Heart left ventricle (tissue), 16 donors: ENCODE results near the gene FRMD4B. TPM values are rescaled to one million over a fixed set of nuclear protein-coding genes. Genes with fewer than 3 reads are reported as not detected.

Experiments used
- ATAC-seq, 4 donors: fragments of 200-7000 bp; cut with Tn5 transposase; one replicate each; pipeline ENCODE4 v1.9.1; 2020 to 2022; ENCODE audit warnings: moderate library complexity in 4 of 4, mild to moderate bottlenecking in 3 of 4, moderate number of reproducible peaks in 1 of 4
- DNase-seq, 5 donors: peaks; one replicate each; pipeline ENCODE4 v3.0.0-alpha.2; 2020
- H3K27ac ChIP-seq, 12 donors: fragments of 200-600 bp; sonication (generic) in 4 of 12; one replicate each; pipeline versions ENCODE4 v1.5.0 to v1.8.0; 2016 to 2022; ENCODE audit warnings: mild to moderate bottlenecking in 2 of 12
- H3K27me3 ChIP-seq, 9 donors: fragments of 200-600 bp; sonication (generic) in 2 of 9; one replicate each; pipeline versions ENCODE4 v1.5.1 to v1.8.0; 2016 to 2022; ENCODE audit warnings: mild to moderate bottlenecking in 3 of 9
- H3K36me3 ChIP-seq, 9 donors: fragments of 200-600 bp; sonication (generic) in 2 of 9; one replicate each; pipeline versions ENCODE4 v1.5.0 to v1.8.0; 2018 to 2022; ENCODE audit warnings: mild to moderate bottlenecking in 2 of 9
- H3K4me1 ChIP-seq, 12 donors: fragments of 200-600 bp; sonication (generic) in 4 of 12; one replicate each; pipeline versions ENCODE4 v1.5.0 to v1.8.0; 2016 to 2022; ENCODE audit warnings: mild to moderate bottlenecking in 3 of 12
- H3K4me3 ChIP-seq, 12 donors: fragments of 200-600 bp; sonication (generic) in 4 of 12; one replicate each; pipeline versions ENCODE4 v1.5.0 to v1.8.0; 2017 to 2022; ENCODE audit warnings: mild to moderate bottlenecking in 9 of 12, moderate library complexity in 4 of 12
- H3K9me3 ChIP-seq, 12 donors: fragments of 200-600 bp; sonication (generic) in 4 of 12; one replicate each; pipeline versions ENCODE4 v1.5.0 to v1.8.0; 2016 to 2022; ENCODE audit warnings: mild to moderate bottlenecking in 1 of 12
- POLR2A ChIP-seq, 2 donors: fragments of 450-650 bp; IDR thresholded peaks; one replicate each; pipeline ENCODE4 v1.6.1; 2017; ENCODE audit warnings: antibody characterized with exemption in 2 of 2, mild to moderate bottlenecking in 2 of 2, moderate library complexity in 2 of 2
- WGBS, 4 donors: extraction: QIAGEN DNeasy Blood & Tissue Kit in 2 of 4; methylation state at CpG; one replicate each; pipeline versions ENCODE4 v1.1.5 to v1.1.7; 2013 to 2018; 5-methylcytosine and 5-hydroxymethylcytosine counted together
- intact Hi-C, 10 donors: fragments of 100-400 bp; cut with DNase I; formaldehyde crosslinking; loops; one replicate each; pipeline versions ENCODE4 v1.11.1 to v1.14.2; 2022
- polyA plus RNA-seq, 2 donors: library from polyadenylated mRNA; stranded (reverse); fragments of 200-250 nt; gene quantifications; one replicate each; pipeline ENCODE4 v1.2.3, GENCODE V29; 2013
- total RNA-seq, 9 donors: library from RNA; depleted of rRNA in 2 of 9; stranded (reverse); fragments of >200 nt in 2 of 9; fragmentation: NEBNext Ultra II Directional in 3 of 9; extraction: Animal tissue kit (Norgen Biotek cat#: 25700) in 3 of 9; gene quantifications; one replicate each; pipeline versions ENCODE4 v1.1.0 to v1.2.4, GENCODE V29; 2016 to 2023
- TF ChIP-seq, protein P1 (sequence below), 12 donors: fragments of 200-600 bp; sonication (generic) in 4 of 12; IDR thresholded peaks; one replicate each; pipeline versions ENCODE4 v1.5.0 to v1.8.0; 2018 to 2022; ENCODE audit warnings: antibody characterized with exemption in 12 of 12, mild to moderate bottlenecking in 5 of 12
- donor health status: ischemic (EF 13 %, LVEDD 7.1; RV severe dilation, severe dysfunction).
- donor health status: healthy with polysubstance abuse.
- donor health status: DM: no; HTN: yes; CAD: no.
- donor health status: DM: no; HTN: no; CAD: no.
- donor health status: ischemic (EF 25% LVEDD 6.9; RV normal size, moderate dysfunction).
- donor health status: ischemic (EF 25% LVEDD 5.7; RV mildly dilated, moderate dysfunction).
- donor health status: healthy.
- donor health status: DM: yes; HTN: yes; CAD: no.
- donor health status: ischemic (EF 35%, LVEDD 5.7; RV mildly dilated, moderate dysfunction).
- donor health status: nonischemic (EF 11% LVEDD 7.7; RV severe dilation, severe dysfunction).
- donor health status: DM: yes; HTN: yes; CAD: no.
- donor health status: PGD.
- donor health status: ischemic (EF 29% LVEDD 5.4; RV normal size, mild dysfunction).
- donor health status: nonischemic (EF 23%, LVEDD 6.1; RV moderate dilation, normal function).

The FRMD4B gene
- total and polyA plus RNA-seq, 11 donors, result 3.4 to 42.8 (median 10.9) TPM

DNA sequence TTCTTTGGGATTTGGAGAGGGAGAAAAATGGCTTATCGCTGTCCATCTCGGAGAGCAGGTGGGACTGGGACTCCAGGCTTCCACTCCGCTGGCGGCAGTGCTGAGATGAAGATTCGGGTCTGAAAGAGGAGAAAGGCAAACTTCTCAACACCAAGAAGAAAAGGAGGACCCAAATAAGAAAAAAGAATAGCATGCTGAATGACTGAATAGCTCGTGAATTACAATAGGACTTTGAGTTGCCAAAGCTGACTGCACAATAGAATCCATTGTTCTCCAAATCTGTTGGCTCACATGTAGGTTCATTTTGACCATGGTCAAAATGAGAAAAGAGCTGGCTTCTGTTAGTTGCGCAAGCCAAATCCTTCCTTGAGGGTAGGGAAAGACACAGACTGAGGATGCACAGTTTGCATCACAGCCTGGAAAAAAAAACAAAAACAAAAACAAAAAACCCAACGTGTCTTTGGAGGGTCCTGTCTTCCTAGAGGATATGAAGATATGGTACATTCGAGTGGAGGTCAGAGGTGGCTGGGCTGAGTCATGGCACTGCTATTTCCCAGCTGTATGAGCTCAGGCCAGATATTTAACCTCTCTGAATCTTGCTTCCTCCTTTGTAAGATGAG, 204.2 kb downstream of the FRMD4B start:
- H3K27ac ChIP-seq, result peak overlapping the region in 7 of 12 donors; percentile 0 to 43 (median 12)
- intact Hi-C loops, result no loop called here
- H3K36me3 ChIP-seq, result peaks cover 0 to 90% (median 69%) of the 10 kb centered on the region in 9 donors
- TF ChIP-seq, protein P1, sequence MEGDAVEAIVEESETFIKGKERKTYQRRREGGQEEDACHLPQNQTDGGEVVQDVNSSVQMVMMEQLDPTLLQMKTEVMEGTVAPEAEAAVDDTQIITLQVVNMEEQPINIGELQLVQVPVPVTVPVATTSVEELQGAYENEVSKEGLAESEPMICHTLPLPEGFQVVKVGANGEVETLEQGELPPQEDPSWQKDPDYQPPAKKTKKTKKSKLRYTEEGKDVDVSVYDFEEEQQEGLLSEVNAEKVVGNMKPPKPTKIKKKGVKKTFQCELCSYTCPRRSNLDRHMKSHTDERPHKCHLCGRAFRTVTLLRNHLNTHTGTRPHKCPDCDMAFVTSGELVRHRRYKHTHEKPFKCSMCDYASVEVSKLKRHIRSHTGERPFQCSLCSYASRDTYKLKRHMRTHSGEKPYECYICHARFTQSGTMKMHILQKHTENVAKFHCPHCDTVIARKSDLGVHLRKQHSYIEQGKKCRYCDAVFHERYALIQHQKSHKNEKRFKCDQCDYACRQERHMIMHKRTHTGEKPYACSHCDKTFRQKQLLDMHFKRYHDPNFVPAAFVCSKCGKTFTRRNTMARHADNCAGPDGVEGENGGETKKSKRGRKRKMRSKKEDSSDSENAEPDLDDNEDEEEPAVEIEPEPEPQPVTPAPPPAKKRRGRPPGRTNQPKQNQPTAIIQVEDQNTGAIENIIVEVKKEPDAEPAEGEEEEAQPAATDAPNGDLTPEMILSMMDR (IDR thresholded peaks at IDR 0.05), result no peak
- no peak for TF ChIP-seq POLR2A (IDR thresholded peaks at IDR 0.05)
- WGBS, 4 donors, result 57 to 65% (median 62%) methylated on average over 9 of the region's 9 CpGs
- peak in 3 of 4 donors; percentile 49 to 76 (median 63) for ATAC-seq
- no peak overlapping the region for H3K4me3 ChIP-seq
- H3K4me1 ChIP-seq, result peaks cover 0 to 32% (median 16%) of the 10 kb centered on the region in 12 donors
- H3K9me3 ChIP-seq, result no peaks in the 10 kb centered on the region
- H3K27me3 ChIP-seq, result no peaks in the 10 kb centered on the region
- DNase-seq, result peak in 1 of 5 donors; percentile 30

DNA sequence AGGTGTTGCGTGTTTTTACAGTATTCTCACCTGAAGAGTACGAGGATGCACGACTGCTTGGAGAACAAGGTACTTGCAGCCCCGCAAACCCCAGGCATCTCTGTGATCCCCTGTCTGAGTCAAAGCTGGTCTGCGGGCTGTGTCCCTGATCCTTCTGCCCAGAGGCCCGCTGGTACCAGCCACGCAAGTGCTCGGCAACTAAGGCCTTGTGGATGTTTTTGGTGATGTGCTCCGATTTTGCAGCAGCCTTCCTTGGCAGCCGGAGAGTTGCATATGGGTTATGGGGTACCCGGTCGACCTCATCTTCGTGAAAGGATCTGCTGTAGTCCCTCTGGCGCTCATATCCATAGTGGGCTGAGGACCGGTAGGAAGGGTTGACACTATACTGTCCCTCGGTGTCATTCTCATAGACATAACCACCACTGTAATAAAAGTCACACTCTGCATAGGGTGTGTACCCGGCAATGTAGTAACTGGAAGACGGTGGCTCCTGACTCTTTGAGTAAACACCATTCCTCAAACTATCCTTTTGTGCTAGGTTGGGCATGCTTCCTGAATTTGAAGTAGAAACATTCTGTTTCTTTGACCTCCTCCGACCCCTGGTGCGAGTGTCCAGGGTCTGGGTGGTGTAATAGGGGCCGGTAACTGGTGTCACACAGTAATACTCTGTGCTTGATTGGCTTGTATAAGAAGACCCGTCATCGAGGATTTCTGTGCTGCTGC, 204.9 kb downstream of the FRMD4B start:
- intact Hi-C loops, result no loop called here
- H3K27me3 ChIP-seq, result no peaks in the 10 kb centered on the region
- no peak for DNase-seq
- no peak for TF ChIP-seq POLR2A (IDR thresholded peaks at IDR 0.05)
- TF ChIP-seq, protein P1 (IDR thresholded peaks at IDR 0.05), result no peak
- H3K9me3 ChIP-seq, result no peaks in the 10 kb centered on the region
- peak overlapping the region in 5 of 12 donors; percentile 0 to 43 (median 12) for H3K27ac ChIP-seq
- H3K4me3 ChIP-seq, result no peak overlapping the region
- peaks cover 0 to 39% (median 20%) of the 10 kb centered on the region in 12 donors for H3K4me1 ChIP-seq
- WGBS, 4 donors, result 89 to 90% (median 89%) methylated on average over 23 of the region's 23 CpGs
- peak in 2 of 4 donors; percentile 14 to 25 for ATAC-seq
- peaks cover 0 to 90% (median 68%) of the 10 kb centered on the region in 9 donors for H3K36me3 ChIP-seq

DNA sequence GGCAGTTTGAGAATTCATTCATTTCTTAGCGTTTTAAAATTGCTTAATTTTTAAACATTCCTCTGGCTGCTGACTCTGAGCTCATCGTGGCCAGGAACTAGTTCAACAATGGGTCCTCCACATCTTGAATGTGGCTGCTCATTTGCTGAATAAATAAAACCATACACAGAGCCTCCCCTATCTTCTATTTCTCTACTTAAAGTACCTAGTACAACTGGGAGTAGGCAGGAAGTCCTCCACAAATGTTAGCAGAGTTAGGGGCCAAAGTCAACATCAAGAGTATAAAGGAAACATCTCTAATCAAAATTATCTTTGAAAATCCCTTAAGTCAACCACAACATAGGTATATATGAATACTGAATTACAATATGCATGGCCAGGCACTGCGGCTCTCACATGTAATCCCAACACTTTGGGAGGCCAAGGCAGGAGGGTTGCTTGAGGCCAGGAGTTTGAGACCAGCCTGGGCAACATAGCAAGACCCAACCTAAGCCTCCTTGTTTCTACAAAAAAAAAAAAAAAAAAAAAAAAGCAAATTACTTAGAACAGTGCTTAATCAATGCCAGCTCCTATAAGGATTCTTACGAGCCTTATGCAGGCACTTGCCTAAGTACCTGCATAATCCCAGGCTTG, 206.0 kb downstream of the FRMD4B start:
- 61 to 82% (median 72%) methylated on average over 4 of the region's 4 CpGs for WGBS, 4 donors
- Histone ChIP-seq H3K36me3 (peaks cover 0 to 89% (median 59%) of the 10 kb centered on the region in 9 donors), H3K27ac (peak overlapping the region in 3 of 12 donors; percentile 7 to 43 (median 25)), H3K9me3 (no peaks in the 10 kb centered on the region), H3K4me1 (peaks cover 0 to 46% (median 25%) of the 10 kb centered on the region in 12 donors), H3K27me3 (no peaks in the 10 kb centered on the region), H3K4me3 (no peak overlapping the region)
- TF ChIP-seq, protein P1 (IDR thresholded peaks at IDR 0.05), result no peak
- no peak for TF ChIP-seq POLR2A (IDR thresholded peaks at IDR 0.05)
- intact Hi-C loops, result loop anchor here in 2 of 10 donors (5.0 to 10.0 kb wide), 2 partner anchors 45 to 77 kb away; no protein-coding TSS in a partner anchor
- ATAC-seq (peak in 1 of 4 donors; percentile 23), DNase-seq (no peak)
